Right cardiac atrium (tissue), 5 donors: ENCODE results near the gene RAB43. TPM values are rescaled to one million over a fixed set of nuclear protein-coding genes. Genes with fewer than 3 reads are reported as not detected.
"Not testable (repeated sequence)": the region's sequence is repeated elsewhere in the genome, so short reads cannot be mapped to it uniquely, and the experiment has no call there.

ENCODE experiments used
- ATAC-seq, 2 donors: fragments of 200-7000 bp; cut with Tn5 transposase; one replicate each; pipeline versions ENCODE4 v1.8.0 to v1.9.1; 2020; ENCODE audit warnings: moderate library complexity in 2 of 2, mild to moderate bottlenecking in 1 of 2
- DNase-seq, 3 donors: peaks; one replicate each; pipeline ENCODE4 v3.0.0-alpha.2; 2020
- H3K27ac ChIP-seq: one replicate; pipeline ENCODE4 v1.5.1; 2013; ENCODE audit warnings: mild to moderate bottlenecking, low read length, control low read depth, moderate library complexity
- H3K27me3 ChIP-seq: one replicate; pipeline ENCODE4 v1.6.1; 2013; ENCODE audit not compliant: control insufficient read depth, insufficient read depth
- H3K4me1 ChIP-seq: one replicate; pipeline ENCODE4 v1.6.1; 2013; ENCODE audit warnings: low read length; ENCODE audit not compliant: control insufficient read depth, insufficient read depth
- H3K4me3 ChIP-seq: one replicate; pipeline ENCODE4 v1.5.1; 2013; ENCODE audit warnings: low read length, control low read depth
- H3K9me3 ChIP-seq: one replicate; pipeline ENCODE4 v1.6.1; 2013; ENCODE audit warnings: low read length; ENCODE audit not compliant: control insufficient read depth
- WGBS: extraction: QIAGEN DNeasy Blood & Tissue Kit; methylation state at CpG from one replicate; pipeline ENCODE4 v1.1.7; 2013; 5-methylcytosine and 5-hydroxymethylcytosine counted together
- intact Hi-C, 4 donors: fragments of 100-400 bp; cut with DNase I; formaldehyde crosslinking; loops; one replicate each; pipeline versions ENCODE4 v1.11.0 to v1.14.0; 2022 to 2023
- polyA plus RNA-seq: library from polyadenylated mRNA; stranded (reverse); fragments of 200-250 nt; gene quantifications from one replicate; pipeline ENCODE4 v1.2.3, GENCODE V29; 2013
- total RNA-seq, 4 donors: library from RNA; stranded (reverse); fragmentation: NEBNext Ultra II Directional; extraction: Animal tissue kit (Norgen Biotek cat#: 25700); gene quantifications; one replicate each; pipeline ENCODE4 v1.2.1, GENCODE V29; 2021
- donor health status: healthy with polysubstance abuse.
- donor health status: DM: no; HTN: yes; CAD: no.
- donor health status: DM: no; HTN: no; CAD: no.
- donor health status: DM: no; HTN: yes; CAD: no; lungs with severe emphysema.
- donor health status: DM: yes; HTN: yes; CAD: no.

The RAB43 gene
- total and polyA plus RNA-seq, 5 donors, result 4.7 to 8.7 (median 6.6) TPM

- no peaks in the 10 kb centered on the region for H3K27me3 ChIP-seq
- intact Hi-C loops, result loop anchor here in 1 of 4 donors (10.0 kb wide), 1 partner anchor 112 kb away; no protein-coding TSS in a partner anchor
- WGBS, result 47% methylated on average over 8 of the region's 8 CpGs
- no peak overlapping the region for H3K4me3 ChIP-seq
- peak; percentile 51 to 81 (median 74) for DNase-seq
- H3K9me3 ChIP-seq, result no peaks in the 10 kb centered on the region
- peaks cover 3% of the 10 kb centered on the region for H3K4me1 ChIP-seq
- peak overlapping the region; percentile 28 for H3K27ac ChIP-seq
- ATAC-seq, result peak; percentile 61 to 80
These were observed 34.4 kb downstream of the RAB43 start for GRCh38 chr3:129087138-129087702.

- peaks cover 3% of the 10 kb centered on the region for H3K4me1 ChIP-seq
- DNase-seq, result peak in 1 of 3 donors; percentile 35
- intact Hi-C loops, result loop anchor here in 1 of 4 donors (10.0 kb wide), 1 partner anchor 111 kb away; no protein-coding TSS in a partner anchor
These were observed 35.8 kb downstream of the RAB43 start for GRCh38 chr3:129085818-129086217.

GRCh38 chr3:129085165-129085715 is 36.4 kb downstream of the RAB43 start:
- Histone ChIP-seq H3K27me3 (no peaks in the 10 kb centered on the region), H3K4me3 (no peak overlapping the region), H3K27ac (no peak overlapping the region), H3K4me1 (peaks cover 3% of the 10 kb centered on the region), H3K9me3 (no peaks in the 10 kb centered on the region)
- intact Hi-C loops, result loop anchor here in 1 of 4 donors (10.0 kb wide), 1 partner anchor 110 kb away; no protein-coding TSS in a partner anchor
- ATAC-seq, result no peak
- whole genome bisulfite sequencing, result 94% methylated on average over 12 of the region's 12 CpGs
- peak in 1 of 3 donors; percentile 35 for DNase-seq

More at GRCh38 chr3:129085818-129086217, 35.8 kb downstream of the RAB43 start:
- Histone ChIP-seq H3K4me3 (no peak overlapping the region), H3K9me3 (no peaks in the 10 kb centered on the region), H3K27me3 (no peaks in the 10 kb centered on the region), H3K27ac (no peak overlapping the region)
- 92% methylated on average over 4 of the region's 4 CpGs for WGBS
- no peak for ATAC-seq

- Histone ChIP-seq H3K4me3 (no peak overlapping the region), H3K27ac (no peak overlapping the region), H3K27me3 (no peaks in the 10 kb centered on the region), H3K4me1 (peaks cover 3% of the 10 kb centered on the region), H3K9me3 (no peaks in the 10 kb centered on the region)
- 86% methylated on average over 6 of the region's 6 CpGs for WGBS
- ATAC-seq, result no peak
- DNase-seq, result peak in 1 of 3 donors; percentile 28
- intact Hi-C loops, result loop anchor here in 1 of 4 donors (10.0 kb wide), 1 partner anchor 110 kb away; no protein-coding TSS in a partner anchor
These were observed 37.1 kb downstream of the RAB43 start for GRCh38 chr3:129084501-129084900.

DNA sequence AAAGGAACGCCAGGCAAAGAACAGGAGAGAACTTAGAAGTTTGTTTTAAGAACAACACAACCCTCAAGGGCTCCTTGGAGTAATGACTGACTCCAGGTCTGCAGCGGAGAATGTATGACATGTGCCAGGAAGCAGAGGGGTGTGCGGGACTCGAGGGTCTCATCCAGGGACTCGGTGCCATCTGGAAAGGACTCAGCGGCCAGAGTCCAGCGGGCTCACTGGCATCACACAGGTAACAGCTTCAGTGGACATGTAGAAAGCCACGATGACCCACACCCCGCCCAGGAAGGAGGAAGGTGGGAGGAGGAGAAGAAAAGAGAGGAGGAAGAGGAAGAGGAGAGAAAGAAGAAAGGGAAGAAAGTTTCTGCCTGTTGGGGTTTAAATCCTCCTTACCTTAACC is 39.6 kb downstream of the RAB43 start:
- peak in 1 of 3 donors; percentile 21 for DNase-seq
- no peak overlapping the region for H3K27ac ChIP-seq
- no peaks in the 10 kb centered on the region for H3K27me3 ChIP-seq
- no peaks in the 10 kb centered on the region for H3K9me3 ChIP-seq
- intact Hi-C loops, result loop anchor here in 1 of 4 donors (10.0 kb wide), 1 partner anchor 107 kb away; no protein-coding TSS in a partner anchor
- no peak overlapping the region for H3K4me3 ChIP-seq
- ATAC-seq, result no peak
- WGBS, result 71% methylated on average over 9 of the region's 9 CpGs
- H3K4me1 ChIP-seq, result no peaks in the 10 kb centered on the region

- intact Hi-C loops, result loop anchor here in 1 of 4 donors (10.0 kb wide), 1 partner anchor 107 kb away; no protein-coding TSS in a partner anchor
- no peak for ATAC-seq
- Histone ChIP-seq H3K4me1 (no peaks in the 10 kb centered on the region), H3K27me3 (no peaks in the 10 kb centered on the region), H3K27ac (no peak overlapping the region), H3K4me3 (no peak overlapping the region), H3K9me3 (no peaks in the 10 kb centered on the region)
- DNase-seq, result peak in 1 of 3 donors; percentile 30
- WGBS, result 71% methylated on average over 8 of the region's 8 CpGs
These were observed 40.1 kb downstream of the RAB43 start for GRCh38 chr3:129081503-129081902.

DNA sequence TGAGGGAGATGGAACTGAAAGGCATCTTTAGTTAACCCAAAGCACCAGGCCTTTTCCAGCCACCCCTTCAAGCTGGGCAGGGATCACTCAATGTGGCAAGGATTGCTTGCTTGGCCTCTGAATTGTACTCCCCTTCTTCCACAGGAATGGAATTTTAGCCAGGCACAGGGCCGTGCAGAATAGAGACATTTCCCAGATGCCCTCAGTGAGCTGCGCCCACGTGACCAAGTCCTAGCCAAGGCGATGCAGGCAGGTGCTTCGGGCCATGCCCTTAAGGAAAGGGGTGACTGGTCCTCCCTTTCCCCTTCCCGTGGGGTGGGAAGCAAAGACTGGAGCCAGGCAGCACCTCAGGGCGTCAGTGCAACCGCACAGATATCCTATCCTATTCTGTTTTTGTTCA is 43.1 kb downstream of the RAB43 start:
- Histone ChIP-seq H3K4me1 (no peaks in the 10 kb centered on the region), H3K27me3 (no peaks in the 10 kb centered on the region), H3K9me3 (no peaks in the 10 kb centered on the region), H3K27ac (no peak overlapping the region), H3K4me3 (no peak overlapping the region)
- DNase-seq (peak in 1 of 3 donors; percentile 28), ATAC-seq (no peak)
- WGBS, result 83% methylated on average over 8 of the region's 8 CpGs
- intact Hi-C loops, result no loop called here

- H3K4me3 ChIP-seq, result no peak overlapping the region
- DNase-seq (peak in 1 of 3 donors; percentile 4), ATAC-seq (no peak)
- no peaks in the 10 kb centered on the region for H3K9me3 ChIP-seq
- 80% methylated on average over 7 of the region's 7 CpGs for WGBS
- no peaks in the 10 kb centered on the region for H3K4me1 ChIP-seq
- no peak overlapping the region for H3K27ac ChIP-seq
- intact Hi-C loops, result no loop called here
- no peaks in the 10 kb centered on the region for H3K27me3 ChIP-seq
These were observed 44.4 kb downstream of the RAB43 start for GRCh38 chr3:129077222-129077621.

- no peaks in the 10 kb centered on the region for H3K9me3 ChIP-seq
- DNase-seq (peak in 1 of 3 donors; percentile 1), ATAC-seq (no peak)
- intact Hi-C loops, result no loop called here
- WGBS, result 82% methylated on average over 8 of the region's 8 CpGs
- no peaks in the 10 kb centered on the region for H3K4me1 ChIP-seq
- no peaks in the 10 kb centered on the region for H3K27me3 ChIP-seq
- no peak overlapping the region for H3K4me3 ChIP-seq
- no peak overlapping the region for H3K27ac ChIP-seq
These were observed 51.3 kb downstream of the RAB43 start for GRCh38 chr3:129070086-129070885.

GRCh38 chr3:129069313-129070085 is 52.1 kb downstream of the RAB43 start:
- peak in 1 of 2 donors; percentile 12 for ATAC-seq
- H3K27me3 ChIP-seq, H3K4me1 ChIP-seq, intact Hi-C loops, H3K27ac ChIP-seq, H3K9me3 ChIP-seq, H3K4me3 ChIP-seq: not testable (repeated sequence)
- 81% methylated on average over 13 of the region's 13 CpGs for WGBS
- DNase-seq, result peak in 1 of 3 donors; percentile 21
